PC-3 (cell line): ENCODE data around the gene TIMM17A.

Experiments used
- EZH2phosphoT487 ChIP-seq: fragments of 300-600 bp; sonication (generic); IDR thresholded peaks from 2 replicates; pipeline ENCODE4 v1.6.1; 2018; ENCODE audit warnings: mild to moderate bottlenecking, antibody characterized with exemption, low read length, borderline replicate concordance
- TF ChIP-seq, protein P1 (sequence below): fragments of 300-600 bp; sonication (generic); conservative IDR thresholded peaks from 2 replicates; pipeline ENCODE4 v1.5.1; 2017; ENCODE audit warnings: antibody characterized with exemption, low read depth, mild to moderate bottlenecking, low read length

DNA sequence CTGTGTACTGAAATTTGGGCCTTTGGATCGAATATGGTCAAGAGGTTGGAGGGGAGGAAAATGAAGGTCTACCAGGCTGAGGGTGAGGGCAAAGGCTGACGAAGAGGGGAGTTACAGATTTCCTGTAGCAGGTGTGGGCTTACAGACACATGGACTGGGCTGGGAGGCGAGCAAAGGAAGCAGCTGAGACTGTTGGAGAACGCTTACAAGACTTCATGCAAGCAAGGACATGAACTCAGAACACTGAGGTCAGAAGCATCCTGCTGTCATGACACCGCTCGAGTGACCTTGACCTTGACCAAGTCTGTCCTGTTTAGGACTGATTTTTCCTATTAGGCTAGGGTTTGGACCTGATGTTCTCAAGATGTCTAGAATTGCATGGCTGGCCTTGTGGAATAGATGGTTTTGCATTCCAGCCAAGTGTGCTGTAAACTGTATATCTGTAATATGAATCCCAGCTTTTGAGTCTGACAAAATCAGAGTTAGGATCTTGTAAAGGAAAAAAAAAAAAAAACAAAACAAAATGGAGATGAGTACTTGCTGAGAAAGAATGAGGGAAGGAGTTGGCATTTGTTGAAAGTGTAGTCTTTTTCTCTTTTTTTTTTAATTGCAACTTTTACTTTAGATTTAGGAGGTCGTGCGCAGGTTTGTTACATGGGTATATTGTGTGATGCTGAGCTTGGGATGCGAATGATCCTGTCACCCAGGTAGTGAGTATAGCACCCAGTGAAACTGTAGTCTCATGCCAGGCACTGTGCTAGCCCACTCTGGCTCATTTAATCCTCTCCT lies 60.9 kb downstream of the TIMM17A start:
- TF ChIP-seq, protein P1, sequence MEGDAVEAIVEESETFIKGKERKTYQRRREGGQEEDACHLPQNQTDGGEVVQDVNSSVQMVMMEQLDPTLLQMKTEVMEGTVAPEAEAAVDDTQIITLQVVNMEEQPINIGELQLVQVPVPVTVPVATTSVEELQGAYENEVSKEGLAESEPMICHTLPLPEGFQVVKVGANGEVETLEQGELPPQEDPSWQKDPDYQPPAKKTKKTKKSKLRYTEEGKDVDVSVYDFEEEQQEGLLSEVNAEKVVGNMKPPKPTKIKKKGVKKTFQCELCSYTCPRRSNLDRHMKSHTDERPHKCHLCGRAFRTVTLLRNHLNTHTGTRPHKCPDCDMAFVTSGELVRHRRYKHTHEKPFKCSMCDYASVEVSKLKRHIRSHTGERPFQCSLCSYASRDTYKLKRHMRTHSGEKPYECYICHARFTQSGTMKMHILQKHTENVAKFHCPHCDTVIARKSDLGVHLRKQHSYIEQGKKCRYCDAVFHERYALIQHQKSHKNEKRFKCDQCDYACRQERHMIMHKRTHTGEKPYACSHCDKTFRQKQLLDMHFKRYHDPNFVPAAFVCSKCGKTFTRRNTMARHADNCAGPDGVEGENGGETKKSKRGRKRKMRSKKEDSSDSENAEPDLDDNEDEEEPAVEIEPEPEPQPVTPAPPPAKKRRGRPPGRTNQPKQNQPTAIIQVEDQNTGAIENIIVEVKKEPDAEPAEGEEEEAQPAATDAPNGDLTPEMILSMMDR: no peak
- TF ChIP-seq EZH2phosphoT487: no peak
